Measurements from ENCODE around the gene KIAA1755.

- TF ChIP-seq EZH2 (IDR thresholded peaks at IDR 0.05) (no peak), EZH2phosphoT487 (IDR thresholded peaks at IDR 0.05) (no peak)
Observed at GRCh38 chr20:38203337-38203980, 57.1 kb downstream of the KIAA1755 start.

All from neural progenitor cell (in vitro differentiated cells).